HepG2 (cell line): ENCODE data around the gene MRPS25.

Experiments
- CTCF ChIP-seq: sonication (generic); formaldehyde crosslinking; IDR thresholded peaks from 2 replicates; pipeline ENCODE4 v1.5.0; 2020; ENCODE audit warnings: mild to moderate bottlenecking, missing genetic modification reagents, moderate library complexity
- EZH2 ChIP-seq: conservative IDR thresholded peaks from 2 replicates; pipeline ENCODE4 v1.6.1; 2012; ENCODE audit warnings: mild to moderate bottlenecking, low read depth, low read length, moderate library complexity
- GABPB1 ChIP-seq: IDR thresholded peaks from 2 replicates; pipeline ENCODE4 v1.6.1; 2016; ENCODE audit warnings: mild to moderate bottlenecking, missing genetic modification reagents, moderate library complexity, missing compliant biosample characterization
- KAT2B ChIP-seq: fragments of 150-350 bp; IDR thresholded peaks from 2 replicates; pipeline ENCODE4 v1.6.1; 2014; ENCODE audit warnings: low read depth, low read length, borderline replicate concordance
- MTF1 ChIP-seq: sonication (generic); formaldehyde crosslinking; IDR thresholded peaks from 2 replicates; pipeline ENCODE4 v1.5.0; 2020; ENCODE audit warnings: missing genetic modification reagents
- NFE2L2 ChIP-seq: fragments of 150-350 bp; IDR thresholded peaks from 2 replicates; pipeline ENCODE4 v1.6.1; 2014; ENCODE audit warnings: low read length
- RBFOX2 ChIP-seq: fragments of 200-400 bp; formaldehyde crosslinking; IDR thresholded peaks from 2 replicates; pipeline ENCODE4 v1.6.1; 2017; ENCODE audit warnings: low read depth, mild to moderate bottlenecking, low read length
- TERF1 ChIP-seq: sonication (generic); formaldehyde crosslinking; IDR thresholded peaks from 2 replicates; pipeline ENCODE4 v1.8.0; 2022; ENCODE audit warnings: mild to moderate bottlenecking, missing genetic modification reagents, moderate library complexity
- ZBTB33 ChIP-seq: sonication (generic); formaldehyde crosslinking; IDR thresholded peaks from 2 replicates; pipeline ENCODE4 v1.4.0; 2020; ENCODE audit warnings: missing genetic modification reagents

GRCh38 chr3:15112011-15112410 is 46.9 kb upstream of the MRPS25 start:
- TF ChIP-seq ZBTB33 (CRISPR knock-in tag) (no peak), MTF1 (CRISPR knock-in tag) (no peak), KAT2B (no peak), RBFOX2 (no peak), CTCF (CRISPR knock-in tag) (no peak), TERF1 (CRISPR knock-in tag) (no peak), EZH2 (no peak), GABPB1 (no peak), NFE2L2 (no peak)
